ENCODE results near the gene CTNNA2. TPM values are rescaled to one million over a fixed set of nuclear protein-coding genes. Genes with fewer than 3 reads are reported as not detected.

CTNNA2 gene
- total and polyA plus RNA-seq, 8 donors = 0.08 to 0.56 (median 0.17) TPM; not detected in 2

- Histone ChIP-seq H3K4me1 (peaks cover 9 to 13% of the 10 kb centered on the region in 2 donors), H3K4me3 (no peak overlapping the region), H3K27ac (no peak overlapping the region), H3K27me3 (peaks cover 36 to 53% of the 10 kb centered on the region in 2 donors), H3K36me3 (no peaks in the 10 kb centered on the region), H3K9me3 (no peaks in the 10 kb centered on the region)
- no peak for ATAC-seq
- TF ChIP-seq CTCF (IDR thresholded peaks at IDR 0.05) = no peak
- DNase-seq = no peak
- intact Hi-C loops (cut with DNase I) = no loop called here
Measured at GRCh38 chr2:80299661-80300060, 786.8 kb downstream of the CTNNA2 start.

- no peak for TF ChIP-seq CTCF (IDR thresholded peaks at IDR 0.05)
- no peak for ATAC-seq
- intact Hi-C loops (cut with DNase I) = no loop called here
Measured at GRCh38 chr2:80300346-80300745, 787.5 kb downstream of the CTNNA2 start.

GRCh38 chr2:80300954-80301353, 788.1 kb downstream of the CTNNA2 start:
- no peak overlapping the region for H3K4me3 ChIP-seq
- intact Hi-C loops (cut with DNase I) = no loop called here
- no peak overlapping the region for H3K27ac ChIP-seq
- no peaks in the 10 kb centered on the region for H3K9me3 ChIP-seq
- no peaks in the 10 kb centered on the region for H3K36me3 ChIP-seq
- H3K4me1 ChIP-seq = peaks cover 9 to 13% of the 10 kb centered on the region in 2 donors
- no peak for TF ChIP-seq CTCF (IDR thresholded peaks at IDR 0.05)
- ATAC-seq = no peak
- H3K27me3 ChIP-seq = peaks cover 46 to 66% of the 10 kb centered on the region in 2 donors
- DNase-seq = no peak

More at GRCh38 chr2:80300346-80300745, 787.5 kb downstream of the CTNNA2 start:
- Histone ChIP-seq H3K9me3 (no peaks in the 10 kb centered on the region), H3K4me3 (no peak overlapping the region), H3K4me1 (peaks cover 9 to 13% of the 10 kb centered on the region in 2 donors), H3K27ac (no peak overlapping the region), H3K27me3 (peaks cover 41 to 60% of the 10 kb centered on the region in 2 donors), H3K36me3 (no peaks in the 10 kb centered on the region)
- no peak for DNase-seq

GRCh38 chr2:80302001-80302313, 789.1 kb downstream of the CTNNA2 start:
- Histone ChIP-seq H3K9me3 (no peaks in the 10 kb centered on the region), H3K36me3 (no peaks in the 10 kb centered on the region), H3K27me3 (peaks cover 46 to 67% of the 10 kb centered on the region in 2 donors), H3K4me1 (peaks cover 9 to 13% of the 10 kb centered on the region in 2 donors), H3K27ac (no peak overlapping the region), H3K4me3 (no peak overlapping the region)
- no peak for ATAC-seq
- intact Hi-C loops (cut with DNase I) = no loop called here
- DNase-seq = peak in 1 of 4 donors; percentile 45
- no peak for TF ChIP-seq CTCF (IDR thresholded peaks at IDR 0.05)

GRCh38 chr2:80302314-80303005, 789.6 kb downstream of the CTNNA2 start:
- Histone ChIP-seq H3K36me3 (no peaks in the 10 kb centered on the region), H3K4me3 (no peak overlapping the region), H3K27me3 (peaks cover 46 to 67% of the 10 kb centered on the region in 2 donors), H3K9me3 (no peaks in the 10 kb centered on the region), H3K27ac (no peak overlapping the region), H3K4me1 (peaks cover 9 to 13% of the 10 kb centered on the region in 2 donors)
- TF ChIP-seq CTCF (IDR thresholded peaks at IDR 0.05) = no peak
- no peak for ATAC-seq
- peak in 1 of 4 donors; percentile 47 for DNase-seq
- intact Hi-C loops (cut with DNase I) = no loop called here

Data from left lung (tissue), 10 donors.